GM18502 (cell line): ENCODE results near the gene GPS1.
"Not testable (repeated sequence)": the region's sequence is repeated elsewhere in the genome, so short reads cannot be mapped to it uniquely, and the experiment has no call there.

Experiments
- ATAC-seq: cut with Tn5 transposase; IDR thresholded peaks from one replicate; pipeline ENCODE4 v1.9.1; 2021; ENCODE audit warnings: mild to moderate bottlenecking; ENCODE audit not compliant: unreplicated experiment, poor library complexity

The GPS1 gene

GRCh38 chr17:82024859-82025258, 26.8 kb upstream of the GPS1 start:
- no peak for ATAC-seq

GRCh38 chr17:82025401-82026107, 26.1 kb upstream of the GPS1 start:
- ATAC-seq, result no peak

GRCh38 chr17:82028246-82028645, 23.5 kb upstream of the GPS1 start:
- ATAC-seq, result no peak

- no peak for ATAC-seq
These were observed 22.7 kb upstream of the GPS1 start for GRCh38 chr17:82028966-82029365.

- ATAC-seq, result no peak
These were observed 22.3 kb upstream of the GPS1 start for GRCh38 chr17:82029391-82029790.

- ATAC-seq, result no peak
These were observed 21.7 kb upstream of the GPS1 start for GRCh38 chr17:82029990-82030469.

- ATAC-seq, result peak; percentile 55
These were observed 21.0 kb upstream of the GPS1 start for GRCh38 chr17:82030470-82031302.

GRCh38 chr17:82031303-82031884, 20.3 kb upstream of the GPS1 start, which contains the start of gene RAC3:
RAC3 (plus strand) TSS chr17:82031678; CDS start chr17:82031762, 84 bp downstream.
- peak; percentile 15 for ATAC-seq

GRCh38 chr17:82031885-82032627, 19.6 kb upstream of the GPS1 start:
- no peak for ATAC-seq

GRCh38 chr17:82033359-82034085, 18.2 kb upstream of the GPS1 start:
- ATAC-seq, result no peak

GRCh38 chr17:82034371-82035011, 17.2 kb upstream of the GPS1 start:
- ATAC-seq, result no peak

- ATAC-seq, result no peak
These were observed 16.2 kb upstream of the GPS1 start for GRCh38 chr17:82035488-82035887.

- ATAC-seq, result no peak
These were observed 15.6 kb upstream of the GPS1 start for GRCh38 chr17:82035956-82036633.

- ATAC-seq, result no peak
These were observed 15.0 kb upstream of the GPS1 start for GRCh38 chr17:82036634-82037091.

GRCh38 chr17:82037092-82037888, 14.4 kb upstream of the GPS1 start, which contains the start of gene DCXR:
DCXR (minus strand) TSS chr17:82037697; CDS start chr17:82037682, 15 bp downstream.
- peak; percentile 84 for ATAC-seq

GRCh38 chr17:82037889-82038195, 13.9 kb upstream of the GPS1 start:
- ATAC-seq, result no peak

GRCh38 chr17:82038796-82039409, 12.8 kb upstream of the GPS1 start:
- ATAC-seq, result not testable (repeated sequence)
